GM19025 (cell line): Measurements from ENCODE around the gene EDN2.

ENCODE experiments used
- ATAC-seq: cut with Tn5 transposase; IDR thresholded peaks from one replicate; pipeline ENCODE4 v1.9.1; 2021; ENCODE audit warnings: mild to moderate bottlenecking, low read depth, moderate library complexity; ENCODE audit not compliant: unreplicated experiment

EDN2 gene

DNA sequence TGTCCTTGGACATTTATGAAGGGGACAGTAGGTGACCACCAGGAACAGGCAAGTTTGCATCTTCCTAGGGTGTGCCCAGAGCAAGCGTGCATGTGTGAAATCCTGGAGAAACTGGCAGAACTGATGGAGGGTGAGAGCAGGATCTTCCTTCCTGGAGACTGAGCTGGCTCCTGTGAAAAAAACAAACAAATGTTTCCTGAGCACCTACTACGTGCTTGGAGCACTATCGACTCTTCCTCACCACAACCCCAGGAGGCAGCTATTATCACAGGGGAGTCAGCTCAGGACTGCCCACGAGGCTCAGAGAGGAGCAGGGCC lies 1.5 kb upstream of the EDN2 start:
- ATAC-seq: no peak

DNA sequence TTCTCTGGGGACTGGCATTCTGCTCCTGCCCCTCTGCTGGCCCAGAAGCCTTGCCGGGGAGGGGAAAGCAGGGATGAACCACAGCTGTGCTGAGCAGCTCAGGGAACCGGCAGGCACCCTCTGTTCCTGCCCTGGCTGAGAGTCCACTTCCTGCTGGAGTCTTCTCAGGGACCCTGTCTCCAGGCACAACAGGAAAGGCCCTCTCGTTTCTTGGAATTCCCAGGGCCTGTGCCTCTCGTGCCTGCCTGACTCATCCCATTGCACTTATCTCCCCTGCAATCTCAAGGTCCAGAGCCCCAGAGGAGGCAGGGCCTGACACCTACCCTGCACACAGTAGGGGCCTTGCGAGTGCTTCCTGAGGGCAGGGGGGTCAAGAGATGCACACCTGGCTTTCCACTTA lies 1.1 kb upstream of the EDN2 start:
- ATAC-seq: no peak

DNA sequence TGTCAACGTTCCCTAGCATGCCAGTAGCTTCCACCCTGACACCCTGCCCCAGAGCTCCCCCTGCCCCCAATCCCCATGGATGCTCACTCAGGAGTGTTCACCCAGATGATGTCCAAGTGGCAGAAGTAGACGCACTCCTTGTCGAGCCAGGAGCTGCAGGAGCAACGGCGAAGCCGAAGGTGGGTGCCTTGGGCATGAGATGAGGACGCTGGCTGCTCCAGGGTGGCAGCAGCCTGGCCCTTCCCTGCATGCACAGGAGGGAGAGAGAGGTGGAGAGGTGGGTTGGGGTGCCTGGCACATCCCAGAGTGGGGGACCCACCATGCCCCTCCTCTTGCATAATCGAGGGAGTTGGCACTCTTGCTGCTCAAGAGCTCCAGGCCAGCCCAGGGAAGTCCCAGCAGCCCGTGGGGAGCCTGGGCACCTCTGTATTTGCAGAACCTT lies 502 bp downstream of the EDN2 start:
- no peak for ATAC-seq

DNA sequence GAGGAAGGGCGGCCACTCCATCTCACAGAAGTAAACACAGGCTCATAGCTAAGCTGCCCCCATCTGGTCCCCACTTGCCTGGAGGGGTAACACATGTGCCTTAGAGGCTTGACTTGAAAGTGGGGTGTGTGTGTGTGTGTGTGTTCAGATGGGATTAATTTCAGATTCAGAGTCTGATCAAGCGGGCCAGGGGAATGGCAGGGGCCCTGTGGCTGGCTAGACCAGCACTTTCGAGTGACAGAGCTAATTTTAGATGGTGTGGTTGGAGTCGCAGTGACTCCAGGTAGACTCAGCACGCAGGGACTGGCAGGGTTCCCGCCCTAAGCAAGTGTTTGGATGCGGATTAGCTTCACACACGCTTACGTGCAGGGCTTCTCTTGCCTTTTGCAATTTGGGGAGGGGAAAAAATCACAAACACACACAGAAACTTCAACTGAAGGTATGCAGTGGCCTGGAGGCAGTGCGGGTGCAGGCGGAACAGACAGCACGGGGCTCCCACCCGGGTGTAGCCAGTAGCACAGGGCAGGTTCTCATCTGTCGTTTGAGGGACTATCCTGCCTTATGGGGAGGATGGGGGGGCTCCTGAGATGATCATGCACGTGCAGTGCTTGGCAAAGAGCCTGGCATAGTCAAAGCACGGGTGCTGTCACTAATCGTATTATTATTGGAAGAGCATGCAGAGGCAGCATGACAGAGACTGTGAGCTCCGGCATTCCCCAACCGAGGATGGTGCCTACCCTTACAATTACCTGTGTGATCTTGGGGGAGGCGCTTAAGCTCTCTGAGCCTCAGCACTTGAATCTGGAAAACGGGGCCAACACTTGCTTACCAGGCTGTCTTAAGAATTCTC lies 1.3 kb downstream of the EDN2 start:
- no peak for ATAC-seq

DNA sequence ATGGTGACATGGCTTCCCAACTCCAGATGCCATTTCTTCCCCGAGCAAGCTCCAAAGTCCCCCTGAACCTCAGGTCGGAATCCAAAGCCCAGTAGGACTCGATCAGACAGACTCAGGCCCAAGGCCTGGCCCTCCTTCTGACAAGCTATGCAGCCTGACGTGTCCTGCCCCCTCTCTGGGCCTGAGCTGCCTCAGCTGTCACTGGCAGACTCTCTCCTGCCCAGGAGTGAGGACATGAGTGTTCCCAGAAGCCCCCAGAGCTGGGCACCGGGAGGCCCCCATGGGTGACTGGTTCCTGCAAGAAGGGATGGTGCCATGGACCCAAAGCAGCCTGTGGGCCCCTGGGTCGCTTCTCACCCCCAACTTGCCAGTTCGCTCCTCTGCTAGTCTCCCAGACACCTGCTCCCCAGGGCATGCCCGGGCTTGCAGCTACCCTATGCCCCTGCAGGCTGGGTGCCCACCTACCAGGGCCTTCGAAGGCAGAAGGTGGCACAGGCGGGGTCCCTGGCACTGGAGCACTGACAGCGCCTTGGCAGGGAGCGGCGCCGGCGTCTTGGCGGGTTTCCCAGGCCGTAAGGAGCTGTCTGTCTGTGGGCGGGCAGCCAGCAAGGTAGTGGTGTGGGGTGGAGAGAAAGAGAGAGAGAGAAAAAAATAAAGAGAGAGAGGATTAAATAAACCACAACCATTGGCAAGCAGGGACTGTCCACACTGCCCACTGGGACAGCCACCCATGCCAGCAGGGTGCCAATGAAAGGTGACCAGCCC lies 2.3 kb downstream of the EDN2 start:
- ATAC-seq: no peak

DNA sequence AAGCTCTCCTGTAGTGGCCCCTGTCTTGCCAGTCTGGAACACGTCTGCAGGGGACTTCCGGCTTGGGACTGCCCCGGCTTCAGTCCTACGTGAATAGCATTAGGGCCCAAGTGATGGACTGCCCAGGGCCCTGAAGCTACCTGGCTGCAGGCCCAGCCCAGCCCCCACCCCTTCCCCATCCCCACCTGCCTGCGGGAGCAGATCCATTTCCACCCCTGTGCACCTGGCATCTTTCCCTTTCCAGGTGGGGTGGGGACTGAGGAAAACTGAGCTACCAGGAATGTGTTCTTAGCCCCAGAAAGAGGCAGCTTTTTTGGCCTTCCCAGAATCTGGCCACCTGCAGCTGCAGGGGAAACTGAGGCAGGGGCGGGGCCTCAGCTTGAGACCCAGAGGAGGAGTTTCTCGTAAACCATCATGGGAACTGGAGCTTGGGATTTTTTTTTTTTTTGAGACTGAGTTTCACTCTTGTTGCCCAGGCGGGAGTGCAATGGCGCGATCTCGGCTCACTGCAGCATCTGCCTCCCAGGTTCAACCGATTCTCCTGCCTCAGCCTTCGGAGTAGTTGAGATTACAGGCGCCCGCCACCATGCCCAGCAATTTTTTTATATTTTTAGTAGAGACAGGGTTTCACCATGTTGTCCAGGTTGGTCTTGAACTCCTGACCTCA lies 3.2 kb downstream of the EDN2 start:
- no peak for ATAC-seq

DNA sequence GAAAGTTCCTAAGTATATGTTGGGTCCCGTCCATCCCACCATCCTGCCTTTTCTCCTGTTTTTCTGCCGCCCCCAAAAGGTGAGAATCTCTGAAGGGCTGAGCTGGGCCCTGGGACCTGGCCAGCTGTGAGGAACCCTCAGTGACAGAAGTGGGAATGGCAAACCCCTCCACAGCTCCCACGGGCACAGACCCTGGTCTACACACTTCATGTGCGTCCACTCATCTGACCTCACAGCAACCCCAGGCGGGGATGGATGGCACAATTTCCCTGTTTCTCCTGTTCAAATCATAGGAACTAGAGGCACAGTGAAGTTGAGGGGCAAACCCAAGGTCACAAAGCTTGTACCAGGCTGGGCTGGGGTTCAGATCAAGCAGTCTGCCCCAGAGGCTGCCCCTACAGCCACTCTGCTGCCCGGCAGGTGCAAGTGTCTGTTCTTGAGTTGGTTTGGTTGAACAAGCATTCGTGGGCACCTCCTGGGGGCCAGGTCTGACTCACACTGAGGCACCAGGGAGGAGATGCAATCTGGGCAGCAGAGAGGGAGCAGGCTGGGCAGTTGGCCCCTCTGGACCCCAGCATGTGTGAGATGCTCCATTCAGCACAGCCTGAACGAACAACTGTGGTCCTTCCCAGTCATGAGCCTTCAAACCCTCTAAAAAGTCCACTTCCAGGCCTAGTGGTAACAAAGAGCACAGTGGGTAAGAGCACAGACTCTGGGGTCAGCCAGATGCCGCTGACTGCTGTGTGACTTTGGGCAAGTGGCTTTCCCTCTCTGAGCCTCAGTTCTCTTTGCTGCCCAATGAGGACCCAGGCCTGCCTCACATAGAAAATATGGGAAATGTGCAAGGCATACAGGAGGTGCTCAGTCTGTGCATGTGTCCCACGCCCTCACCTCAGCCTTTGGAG lies 4.0 kb downstream of the EDN2 start:
- ATAC-seq: no peak

DNA sequence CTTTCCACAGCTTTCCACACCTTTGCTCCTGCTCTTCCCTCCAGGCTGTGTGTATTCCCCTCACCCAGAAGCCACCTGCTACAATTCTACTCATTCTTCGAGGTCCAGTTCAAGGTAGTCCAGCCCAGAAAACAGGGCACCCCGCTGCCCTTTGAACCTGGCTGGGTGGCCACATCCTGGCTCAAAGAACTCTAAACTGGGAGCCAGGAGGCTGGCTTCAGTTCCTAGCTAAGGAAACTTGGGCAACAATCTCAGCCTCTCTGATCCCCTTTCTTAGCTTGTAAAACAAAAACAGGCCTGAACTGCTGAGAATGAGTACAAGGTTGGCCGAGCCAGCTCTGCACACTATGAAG lies 4.7 kb downstream of the EDN2 start:
- no peak for ATAC-seq

DNA sequence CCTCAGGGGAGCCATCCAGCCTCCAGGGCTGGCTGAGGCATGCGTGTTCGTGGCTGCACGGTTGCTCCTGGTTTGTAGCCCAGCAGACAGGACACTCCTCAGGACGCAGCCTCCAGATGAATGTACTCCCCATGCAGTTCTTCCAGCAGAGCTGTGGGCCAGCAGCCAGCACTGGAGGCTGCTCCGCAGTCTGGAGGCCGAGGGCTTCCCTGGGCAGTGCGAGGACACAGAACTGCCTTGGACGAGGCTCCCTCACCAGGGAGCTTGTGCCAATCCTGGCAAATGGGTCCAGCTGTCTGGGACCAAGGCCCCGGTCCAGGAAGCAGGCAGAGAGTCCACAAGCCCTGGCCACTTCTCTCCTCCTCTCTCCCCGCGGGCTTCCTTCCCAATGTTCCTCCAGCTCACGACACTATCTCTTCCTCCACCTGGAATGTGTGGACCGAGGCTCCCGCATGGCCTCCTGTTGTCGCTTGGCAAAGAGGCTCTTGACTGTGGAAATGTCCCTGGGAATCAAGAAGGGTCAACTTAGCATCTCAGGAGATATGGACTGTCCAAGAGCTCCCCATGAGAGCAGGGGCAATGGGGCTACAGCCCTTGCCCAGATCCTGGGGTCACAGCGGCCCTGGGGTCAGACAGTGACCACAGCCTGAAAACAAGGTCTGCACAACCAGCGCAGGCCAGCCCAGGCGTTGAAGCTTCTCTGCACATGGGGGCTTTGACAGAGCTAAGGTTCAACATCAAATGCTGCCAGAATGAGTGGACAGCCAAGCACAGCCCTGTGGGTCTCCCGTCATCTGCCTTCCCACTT lies 5.3 kb downstream of the EDN2 start:
- ATAC-seq: no peak

DNA sequence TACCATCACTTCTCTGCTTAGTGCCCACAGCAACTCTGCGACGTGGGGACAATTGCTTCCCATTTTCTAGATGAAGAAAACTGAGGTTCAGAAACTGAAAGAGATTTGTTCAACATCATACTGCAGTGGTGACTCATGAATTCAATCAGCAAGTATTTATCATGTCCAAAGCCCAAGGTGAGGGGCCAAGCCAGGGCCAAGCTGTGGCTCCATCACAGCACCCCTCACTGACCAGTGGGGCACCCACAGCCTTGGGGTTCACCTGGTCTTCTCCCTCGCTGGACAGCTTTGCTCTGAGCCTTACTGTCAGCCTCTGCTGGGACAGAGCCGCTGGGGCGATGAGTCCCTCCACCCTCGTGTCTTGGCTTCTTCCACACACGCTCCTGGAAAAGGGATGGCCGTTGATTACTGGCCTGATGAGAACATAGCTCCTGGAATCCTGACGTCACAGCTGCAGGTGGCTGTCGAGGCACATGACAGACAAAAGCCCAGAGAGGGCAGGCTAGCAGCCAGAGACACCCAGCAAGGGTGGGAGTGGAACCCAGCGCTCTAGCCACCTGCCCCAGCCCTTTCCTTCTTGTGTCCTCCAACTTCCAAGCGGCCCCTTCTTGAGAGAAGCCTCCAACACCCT lies 6.2 kb downstream of the EDN2 start:
- no peak for ATAC-seq

DNA sequence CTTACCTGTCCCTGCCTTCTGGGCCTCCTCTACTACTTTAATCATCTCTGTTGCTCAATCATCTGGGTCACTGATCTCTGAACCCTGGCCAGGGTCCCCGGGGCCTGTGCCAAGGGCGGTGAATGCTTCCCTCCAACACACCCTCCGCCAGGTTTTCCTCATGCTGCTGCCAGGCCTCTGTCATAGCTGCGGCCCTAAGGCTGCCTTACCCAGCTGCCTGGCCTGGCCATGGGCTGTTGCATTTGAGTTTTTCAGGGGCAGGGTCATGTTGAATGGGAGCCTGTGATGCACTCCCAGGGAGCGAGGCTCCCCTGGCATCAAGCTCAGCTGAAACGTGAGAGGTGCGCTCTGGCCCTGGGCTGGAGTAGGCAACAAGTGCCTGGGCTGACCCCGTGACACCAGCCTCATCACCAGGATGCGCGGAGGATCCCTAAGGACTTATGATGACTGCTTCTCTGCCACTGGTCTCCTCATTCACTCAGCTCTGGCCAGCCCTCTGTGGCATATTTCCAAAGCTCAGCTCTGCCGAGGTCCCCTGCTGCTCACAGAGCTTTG lies 7.6 kb downstream of the EDN2 start:
- ATAC-seq: no peak

DNA sequence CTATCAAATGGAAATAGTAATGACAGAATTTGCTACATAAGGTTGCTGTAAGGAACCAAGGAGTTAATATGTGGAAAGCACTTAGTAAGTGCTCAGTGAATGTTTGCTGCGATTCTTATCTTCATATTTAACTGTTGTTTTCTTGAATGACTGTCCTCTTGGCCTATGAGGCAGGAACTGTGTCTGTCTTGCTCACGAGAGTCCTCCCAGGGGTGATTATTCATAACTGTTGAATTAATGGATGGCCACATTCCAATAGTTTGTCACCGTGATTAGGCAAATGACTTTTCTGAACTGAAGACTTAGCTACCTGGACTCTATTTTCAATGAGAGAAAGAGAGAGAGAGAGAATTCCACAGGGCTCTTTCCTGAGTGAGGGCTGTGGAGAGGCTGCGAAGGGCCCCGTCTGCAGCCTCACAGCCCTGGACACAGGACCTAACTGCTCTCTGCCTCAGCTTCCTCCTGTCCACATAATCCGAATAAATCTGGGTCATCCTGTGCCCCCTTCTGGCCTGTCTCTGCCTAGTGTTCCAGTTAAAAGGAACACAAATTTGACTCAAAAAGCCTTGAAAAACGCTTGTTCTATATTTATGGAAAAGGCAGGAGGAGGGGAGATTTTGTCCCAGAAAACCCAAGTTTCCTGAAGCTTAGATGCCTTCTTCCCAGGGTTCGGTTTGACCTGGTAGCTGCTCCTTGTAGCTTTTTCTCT lies 8.5 kb downstream of the EDN2 start:
- no peak for ATAC-seq

DNA sequence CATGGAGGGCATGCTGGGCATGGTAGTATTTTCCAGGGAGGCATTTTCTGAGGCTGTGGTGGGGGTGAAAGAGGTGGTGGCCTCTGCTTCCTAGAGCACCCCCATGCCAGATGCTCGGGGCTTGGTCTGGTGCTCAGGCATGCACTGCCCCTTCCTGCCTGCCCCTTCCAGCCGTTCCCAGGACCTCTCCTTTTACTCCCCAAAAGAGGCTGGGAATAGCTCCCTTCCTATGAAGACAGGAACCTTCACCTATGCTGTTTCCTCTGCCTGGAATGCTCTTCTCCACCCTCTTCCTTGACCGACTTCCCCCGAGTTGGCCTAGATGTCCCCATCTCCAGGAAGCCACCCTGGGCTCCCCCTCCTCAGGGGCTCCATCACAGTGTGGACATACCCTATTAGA lies 9.1 kb downstream of the EDN2 start:
- no peak for ATAC-seq

DNA sequence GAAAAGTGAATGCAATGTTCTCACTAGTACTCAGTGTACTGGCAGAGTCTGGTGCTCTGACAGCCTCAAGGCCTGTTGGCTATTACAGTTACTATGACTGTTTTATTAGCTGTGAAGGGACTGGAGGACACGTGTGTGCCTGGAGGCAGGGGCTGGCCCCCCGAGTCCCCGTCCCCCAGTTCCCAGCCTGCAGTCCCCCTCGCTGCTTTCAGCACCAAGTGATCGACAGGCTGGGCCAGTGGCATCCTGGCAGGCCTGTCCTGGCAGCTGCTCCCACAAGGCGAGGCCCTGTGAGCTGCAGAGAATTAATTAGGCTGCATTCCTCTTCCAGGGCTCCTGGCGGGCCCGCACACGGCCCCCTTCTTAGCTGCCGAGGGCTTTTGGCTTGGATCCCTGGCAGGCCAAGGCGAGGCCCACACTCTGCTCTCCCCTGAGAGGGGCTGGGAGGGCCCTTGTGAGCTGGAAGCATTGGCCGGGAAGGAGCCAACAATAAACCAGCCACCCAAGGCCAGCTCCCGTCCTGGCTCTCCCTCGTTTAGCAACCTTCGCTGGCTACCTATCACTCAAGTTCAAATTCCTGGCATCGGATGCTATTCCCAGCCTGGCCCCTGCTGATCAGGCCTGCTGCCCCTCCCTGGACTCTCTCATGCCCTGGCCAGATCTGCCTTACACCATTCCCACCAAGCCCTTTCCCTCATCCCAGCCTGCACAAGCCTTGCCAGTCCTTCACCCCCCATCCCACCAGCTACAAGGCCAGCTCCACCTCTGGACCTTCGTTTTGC lies 9.8 kb downstream of the EDN2 start:
- ATAC-seq: no peak

DNA sequence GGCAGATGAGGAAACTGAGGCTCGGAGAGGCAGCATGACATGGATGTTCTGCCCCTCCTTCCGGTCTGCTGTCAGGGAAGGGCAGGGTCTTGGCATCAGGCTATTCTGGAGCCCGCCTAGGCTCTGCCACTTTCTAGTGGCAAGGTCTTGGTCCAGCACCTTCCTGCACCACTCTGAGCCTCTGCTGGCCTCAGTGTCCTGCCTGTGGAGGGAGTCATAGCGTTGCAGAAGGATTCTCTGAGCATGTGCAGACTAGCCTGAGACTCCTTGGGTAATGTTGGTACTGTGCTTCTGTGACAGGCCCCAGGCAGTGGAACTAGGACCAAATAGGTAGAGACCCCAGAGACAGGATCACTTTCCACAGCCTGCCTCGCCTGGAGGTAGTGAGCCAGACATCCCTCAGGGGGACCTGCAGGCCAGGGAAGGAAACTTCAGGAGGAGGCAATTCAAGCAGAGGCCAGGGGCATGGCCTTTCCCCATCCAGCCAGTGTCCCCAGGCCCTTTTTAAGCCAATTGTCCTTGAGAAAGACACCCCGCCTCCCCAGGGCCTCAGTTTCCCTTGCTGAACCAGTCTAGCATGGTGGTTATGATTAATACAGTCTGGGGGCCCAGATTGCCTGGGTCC lies 10.6 kb downstream of the EDN2 start:
- ATAC-seq: no peak

DNA sequence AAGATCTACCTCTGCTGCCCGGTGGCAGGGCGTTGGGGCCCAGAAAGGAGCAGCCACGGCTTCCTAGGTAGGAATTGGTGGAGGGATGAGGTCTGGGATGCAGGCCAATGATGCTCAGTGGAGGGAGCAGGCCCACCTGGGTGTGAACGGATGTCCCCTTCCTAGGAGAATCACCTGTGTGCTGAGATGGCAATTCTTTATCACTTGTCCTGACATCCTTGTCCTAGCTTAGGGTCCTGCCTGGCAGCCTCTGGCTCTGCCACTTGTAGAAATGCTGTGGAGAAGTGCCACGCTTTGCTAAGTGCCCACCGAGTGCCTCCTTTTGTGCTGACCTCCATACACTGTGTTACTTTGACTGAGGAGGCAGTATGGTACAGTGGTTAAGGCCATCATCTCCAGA lies 12.8 kb downstream of the EDN2 start:
- no peak for ATAC-seq

DNA sequence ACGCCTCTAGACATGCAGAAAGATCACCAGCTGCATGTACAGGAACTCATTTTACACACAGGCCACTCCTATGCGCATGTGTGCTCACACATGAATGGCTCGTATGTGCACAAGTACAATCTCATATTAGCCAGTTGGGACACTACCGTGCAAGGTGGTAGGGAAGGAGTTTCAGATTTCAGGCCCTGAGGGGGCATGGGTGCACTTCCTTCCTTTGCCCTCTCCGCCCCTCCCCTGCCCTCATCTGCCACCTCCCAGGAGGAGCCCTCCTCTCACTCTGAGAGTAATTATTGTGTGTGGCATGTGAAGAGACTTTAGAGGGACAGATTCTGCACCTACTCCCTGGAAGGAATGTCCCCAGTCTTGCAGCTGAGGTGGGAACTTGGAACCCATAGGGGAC lies 14.8 kb downstream of the EDN2 start:
- no peak for ATAC-seq
